CD4-positive, alpha-beta T cell treated with Interleukin-6 at 100 ng/mL for 8 hours (primary cell): ENCODE data around the gene ANK2.
"Not testable (repeated sequence)": the region's sequence is repeated elsewhere in the genome, so short reads cannot be mapped to it uniquely, and the experiment has no call there.

Experiments
- DNase-seq: peaks from one replicate; pipeline ENCODE4 v3.0.0-alpha.2; 2020; ENCODE audit warnings: mixed read lengths, low spot score

Gene ANK2

DNA sequence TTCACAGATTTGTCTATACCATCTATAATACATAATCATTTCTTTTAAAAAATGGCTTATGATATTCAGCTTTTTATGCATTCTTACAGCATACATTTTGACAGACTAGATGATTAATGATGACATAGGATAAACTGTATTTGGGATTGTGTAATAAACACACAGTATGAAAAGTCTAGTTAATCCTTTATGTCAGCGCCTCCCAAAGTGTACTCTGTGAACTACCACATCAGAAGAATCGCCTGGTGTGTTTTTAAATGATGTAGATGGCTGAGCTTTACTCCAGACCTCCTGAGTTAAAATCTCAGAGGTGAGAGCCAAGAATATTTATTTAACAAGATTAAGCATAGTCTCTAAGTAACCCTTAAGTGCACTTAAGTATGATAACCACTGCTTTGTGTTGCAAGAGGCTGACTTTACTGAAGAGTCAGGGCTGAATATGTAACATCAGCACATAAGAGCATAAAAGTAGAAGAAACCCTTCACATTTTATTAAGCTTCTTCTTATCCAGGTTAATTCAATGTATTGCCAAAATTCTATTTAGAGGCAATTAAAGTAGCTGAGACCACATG lies 104.2 kb downstream of the ANK2 start:
- no peak for DNase-seq

- no peak for DNase-seq
These were observed 104.8 kb downstream of the ANK2 start for GRCh38 chr4:113154281-113154680.

GRCh38 chr4:113157086-113157857 lies 107.8 kb downstream of the ANK2 start:
- no peak for DNase-seq

- no peak for DNase-seq
These were observed 110.6 kb downstream of the ANK2 start for GRCh38 chr4:113159942-113160545.

DNA sequence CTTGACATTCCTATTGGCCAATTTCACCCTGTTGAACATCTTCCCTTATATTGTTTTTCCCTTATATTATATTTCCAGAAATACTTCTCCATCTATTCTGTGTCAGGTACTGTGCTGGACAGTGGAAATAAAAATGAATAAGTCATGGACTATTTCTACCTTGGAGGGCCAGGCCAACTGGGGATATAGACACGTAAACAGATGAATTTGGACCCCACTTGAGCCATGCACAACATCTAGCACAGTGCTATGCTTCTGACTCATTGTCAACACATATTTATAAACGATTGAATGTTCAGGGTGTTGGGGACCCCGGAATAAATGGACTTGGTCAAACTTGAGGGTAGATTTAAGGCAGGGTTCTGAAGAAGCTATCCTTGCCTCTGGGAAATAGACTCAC lies 111.1 kb downstream of the ANK2 start:
- DNase-seq: no peak

DNA sequence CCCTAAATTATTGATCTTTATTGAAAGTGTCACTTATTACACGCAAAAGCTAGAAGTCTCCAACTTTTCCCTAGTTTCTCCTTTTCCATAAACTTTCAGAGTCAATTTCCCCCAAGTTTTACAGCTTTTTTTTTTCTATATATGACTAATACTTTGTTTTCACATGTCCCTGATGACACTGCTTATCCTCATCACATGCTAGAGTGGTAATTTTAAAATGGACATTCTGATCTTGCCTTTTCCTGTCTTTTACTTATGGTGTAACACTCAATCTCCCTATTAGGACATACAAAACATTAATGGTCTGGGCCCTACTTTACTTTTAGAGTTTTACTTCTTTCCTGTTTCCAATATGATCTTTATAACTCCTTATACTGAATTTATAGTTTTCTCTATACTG lies 112.6 kb downstream of the ANK2 start:
- DNase-seq: no peak

GRCh38 chr4:113169368-113169767 lies 119.9 kb downstream of the ANK2 start:
- DNase-seq: no peak

DNA sequence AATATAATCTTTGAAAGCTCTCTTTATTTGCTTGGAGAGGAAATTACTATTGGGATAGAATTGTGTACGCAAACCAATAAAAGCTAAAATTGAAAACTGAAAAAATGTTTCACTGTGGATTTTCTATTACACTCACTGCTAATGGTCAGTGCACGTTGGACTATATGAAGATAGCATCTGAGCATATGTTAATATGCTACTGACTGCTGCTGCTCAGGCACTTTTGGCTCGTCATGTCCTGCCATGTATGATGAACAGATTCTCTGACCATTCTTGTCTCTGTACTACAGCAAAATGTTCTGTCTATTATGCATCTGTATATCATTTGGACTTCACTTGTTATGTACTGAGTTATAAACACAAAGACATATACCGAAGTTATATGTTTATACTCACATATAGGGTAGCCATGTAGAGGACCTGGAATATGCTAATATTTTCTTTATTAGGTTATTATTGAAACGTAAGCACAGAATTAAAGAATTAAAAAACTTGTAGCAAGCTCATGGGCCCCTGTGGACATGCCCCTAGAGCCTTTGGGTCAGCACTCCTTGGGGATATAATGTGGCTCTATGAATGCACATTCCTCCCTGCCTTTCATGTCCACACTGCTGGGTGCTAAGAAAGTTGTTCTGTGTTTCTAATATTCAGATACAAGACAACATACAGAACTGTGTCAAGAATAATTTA lies 120.8 kb downstream of the ANK2 start:
- no peak for DNase-seq

- no peak for DNase-seq
These were observed 121.5 kb downstream of the ANK2 start for GRCh38 chr4:113170805-113171468.

DNA sequence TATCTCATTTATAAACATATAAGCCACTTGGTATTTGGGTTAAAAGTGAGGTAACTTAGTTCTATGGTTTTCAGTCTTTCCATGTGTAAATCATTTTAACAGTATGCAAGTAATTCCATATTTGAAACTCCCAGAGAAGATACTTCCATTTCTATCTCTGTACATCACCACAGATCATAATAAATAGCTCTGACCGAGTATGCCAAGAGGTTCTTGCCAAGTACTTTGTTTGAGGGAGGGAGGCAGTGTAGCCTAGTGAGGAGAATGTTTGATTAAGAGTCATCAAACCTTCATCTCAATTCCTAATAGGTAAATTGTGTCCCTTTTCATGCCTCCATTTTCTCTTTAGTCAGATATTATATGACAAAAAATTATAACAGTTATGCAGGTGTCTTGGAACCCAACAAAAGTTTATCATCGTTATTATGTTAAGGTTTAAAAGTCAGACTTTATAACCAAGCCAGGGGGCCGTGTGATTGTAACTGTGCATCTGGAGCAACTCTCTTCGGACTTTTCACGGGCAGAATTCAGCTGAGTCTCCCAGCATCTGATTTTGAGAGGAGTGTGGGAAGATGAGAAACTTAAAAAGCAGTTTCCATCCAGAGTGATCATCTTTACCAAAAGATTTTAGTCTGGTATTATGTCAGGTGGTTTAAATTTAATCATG lies 123.8 kb downstream of the ANK2 start:
- DNase-seq: no peak

- DNase-seq: no peak
These were observed 124.4 kb downstream of the ANK2 start for GRCh38 chr4:113173793-113174264.

- DNase-seq: no peak
These were observed 129.6 kb downstream of the ANK2 start for GRCh38 chr4:113179091-113179490.

GRCh38 chr4:113179996-113180395 lies 130.5 kb downstream of the ANK2 start:
- DNase-seq: no peak

GRCh38 chr4:113181289-113182007 lies 132.0 kb downstream of the ANK2 start:
- no peak for DNase-seq

- no peak for DNase-seq
These were observed 133.7 kb downstream of the ANK2 start for GRCh38 chr4:113183032-113183605.

DNA sequence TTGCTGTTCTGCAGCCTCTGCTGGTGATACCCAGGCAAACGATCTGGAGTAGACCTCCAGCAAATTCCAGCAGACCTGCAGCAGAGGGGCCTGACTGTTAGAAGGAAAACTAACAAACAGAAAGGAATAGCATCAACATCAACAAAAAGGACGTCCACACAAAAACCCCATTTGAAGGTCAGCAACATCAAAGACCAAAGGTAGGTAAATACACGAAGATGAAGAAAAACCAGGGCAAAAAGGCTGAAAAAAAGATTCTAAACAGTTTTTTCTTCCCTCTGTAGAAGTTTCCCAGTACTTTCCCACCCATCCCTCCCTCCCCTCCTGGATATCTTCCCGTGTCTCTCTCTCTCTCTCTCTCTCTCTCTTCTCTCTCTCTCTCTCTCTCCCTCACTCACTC lies 136.8 kb downstream of the ANK2 start:
- not testable (repeated sequence) for DNase-seq

DNA sequence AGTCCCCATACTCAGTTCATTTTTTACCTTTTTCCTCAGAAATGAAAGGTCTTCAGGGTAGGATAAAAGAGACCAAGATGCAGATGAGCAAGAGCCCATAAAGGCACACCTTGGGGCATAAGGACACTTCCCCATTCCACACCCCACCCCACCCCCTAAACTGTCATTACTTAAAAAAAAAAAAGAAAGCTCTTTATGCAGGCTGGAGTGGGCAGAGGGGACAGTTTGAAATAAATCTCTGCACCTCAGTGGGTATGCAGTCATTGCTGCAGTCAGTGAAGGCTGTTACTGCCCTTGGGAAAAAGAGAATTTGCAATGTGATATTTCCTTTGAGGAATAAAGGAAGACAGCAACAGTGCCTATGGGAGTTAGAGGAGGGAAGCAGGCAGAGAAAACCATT lies 137.5 kb downstream of the ANK2 start:
- no peak for DNase-seq

DNA sequence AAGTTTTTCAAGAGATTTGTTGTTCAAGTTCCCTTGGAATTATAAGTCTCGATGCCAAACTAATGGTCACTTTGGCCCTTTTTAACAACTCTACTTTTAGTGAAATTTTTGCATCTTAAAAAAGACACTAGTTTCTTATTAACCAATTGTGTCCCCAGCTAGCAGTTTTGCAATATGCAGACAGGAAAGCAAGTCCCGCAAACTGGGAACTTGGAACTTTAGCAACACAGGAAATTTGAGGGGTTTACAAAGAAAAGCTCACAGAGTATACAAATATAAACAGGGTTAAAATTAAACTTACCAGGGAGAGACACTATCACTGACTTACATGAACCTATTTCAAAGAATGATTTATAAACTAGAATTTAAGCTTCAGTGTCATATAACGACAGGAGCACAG lies 137.9 kb downstream of the ANK2 start:
- DNase-seq: no peak

GRCh38 chr4:113189546-113189945 lies 140.1 kb downstream of the ANK2 start:
- DNase-seq: no peak

- DNase-seq: no peak
These were observed 159.7 kb downstream of the ANK2 start for GRCh38 chr4:113209153-113209552.
